NCI-H82 treated with DMSO at 0.1 percent for 48 hours (cell line): ENCODE measurements around the gene SNX11.

Experiments used
- DNase-seq: peaks from one replicate; lab custom pipeline; 2025; ENCODE audit not compliant: unreplicated experiment; lab: John Stamatoyannopoulos, UW

SNX11 gene

GRCh38 chr17:48129981-48130380 is 22.4 kb downstream of the SNX11 start:
- peak; percentile 99 for DNase-seq

GRCh38 chr17:48131216-48131824 is 23.8 kb downstream of the SNX11 start:
- peak; percentile 81 for DNase-seq

- DNase-seq: no peak
Measured at GRCh38 chr17:48132385-48132784, 24.8 kb downstream of the SNX11 start.

GRCh38 chr17:48134912-48135480 is 27.4 kb downstream of the SNX11 start:
- no peak for DNase-seq

GRCh38 chr17:48137656-48138055 is 30.1 kb downstream of the SNX11 start:
- peak; percentile 87 for DNase-seq

GRCh38 chr17:48139944-48140343 is 32.4 kb downstream of the SNX11 start:
- DNase-seq: no peak

- no peak for DNase-seq
Measured at GRCh38 chr17:48143629-48144028, 36.1 kb downstream of the SNX11 start.

GRCh38 chr17:48144231-48144630 is 36.7 kb downstream of the SNX11 start:
- DNase-seq: no peak

- DNase-seq: peak; percentile 56
Measured at GRCh38 chr17:48144976-48145798, 37.6 kb downstream of the SNX11 start.

- DNase-seq: peak; percentile 70
Measured at GRCh38 chr17:48148029-48148770, 40.6 kb downstream of the SNX11 start.

- DNase-seq: peak; percentile 59
Measured at GRCh38 chr17:48148854-48149786, 41.6 kb downstream of the SNX11 start.

GRCh38 chr17:48149787-48150463 is 42.4 kb downstream of the SNX11 start:
- DNase-seq: no peak

- DNase-seq: peak; percentile 63
Measured at GRCh38 chr17:48150597-48151001, 43.0 kb downstream of the SNX11 start.

GRCh38 chr17:48151220-48151619 is 43.7 kb downstream of the SNX11 start:
- no peak for DNase-seq

GRCh38 chr17:48152289-48152688 is 44.7 kb downstream of the SNX11 start:
- DNase-seq: peak; percentile 68

GRCh38 chr17:48153691-48154358 is 46.3 kb downstream of the SNX11 start:
- DNase-seq: peak; percentile 31

- DNase-seq: no peak
Measured at GRCh38 chr17:48155889-48156611, 48.5 kb downstream of the SNX11 start.

GRCh38 chr17:48159232-48159631 is 51.7 kb downstream of the SNX11 start:
- no peak for DNase-seq
